MCF 10A (cell line): Measurements from ENCODE around the gene FAM217B. TPM values are rescaled to one million over a fixed set of nuclear protein-coding genes. Genes with fewer than 3 reads are reported as not detected.

Source experiments
- BruUV-seq: library from RNA; stranded (reverse); fragments of 400-500 nt; replicated peaks from 2 replicates; lab custom pipeline; 2021; lab: Mats Ljungman, UMichigan
- CTCF ChIA-PET: fragments of 300-600 bp; sonication (Branson Sonifier 250); formaldehyde crosslinking; extraction: SDS; loops from one replicate; lab custom pipeline; 2021; ENCODE audit warnings: antibody characterized with exemption, inconsistent platforms; lab: Yijun Ruan, JAX
- POLR2A ChIA-PET: fragments of 300-600, 350-650 bp; sonication (Branson Sonifier 250); formaldehyde crosslinking; extraction: SDS; loops from one replicate; lab custom pipeline; 2020; ENCODE audit warnings: antibody characterized with exemption, inconsistent platforms; lab: Yijun Ruan, JAX
- DNase-seq: peaks from one replicate; pipeline ENCODE4 v3.0.0-alpha.2; 2018; ENCODE audit not compliant: unreplicated experiment
- H3K27ac Mint-ChIP-seq: one replicate; pipeline ENCODE4 v1.8.0; 2022; ENCODE audit warnings: mild to moderate bottlenecking, low read depth, mixed read lengths; ENCODE audit not compliant: unreplicated experiment
- H3K27me3 Mint-ChIP-seq: one replicate; pipeline ENCODE4 v1.8.0; 2022; ENCODE audit warnings: mixed read lengths; ENCODE audit not compliant: insufficient read depth, unreplicated experiment
- H3K36me3 Mint-ChIP-seq: one replicate; pipeline ENCODE4 v1.8.0; 2022; ENCODE audit warnings: mild to moderate bottlenecking, moderate library complexity, mixed read lengths; ENCODE audit not compliant: insufficient read depth, unreplicated experiment
- H3K4me1 Mint-ChIP-seq: one replicate; pipeline ENCODE4 v1.8.0; 2022; ENCODE audit warnings: mixed read lengths; ENCODE audit not compliant: insufficient read depth, unreplicated experiment
- H3K4me3 Mint-ChIP-seq: one replicate; pipeline ENCODE4 v1.8.0; 2022; ENCODE audit warnings: mild to moderate bottlenecking, moderate library complexity, mixed read lengths; ENCODE audit not compliant: unreplicated experiment
- H3K9me3 Mint-ChIP-seq: one replicate; pipeline ENCODE4 v1.8.0; 2022; ENCODE audit warnings: mixed read lengths; ENCODE audit not compliant: unreplicated experiment
- intact Hi-C: fragments of 100-400 bp; cut with micrococcal nuclease; formaldehyde crosslinking; loops from 2 replicates; pipeline ENCODE4 v1.14.1; 2022
- total RNA-seq: library from RNA; stranded (reverse); gene quantifications from 2 replicates; pipeline ENCODE4 v1.2.3, GENCODE V29; 2022
- TF ChIP-seq, protein P1 (sequence below): fragments of 200-600 bp; IDR thresholded peaks from one replicate; pipeline ENCODE4 v1.8.0; 2022; ENCODE audit warnings: antibody characterized with exemption, mild to moderate bottlenecking; ENCODE audit not compliant: unreplicated experiment

FAM217B gene
- total RNA-seq, 1 experiment from 2014 or later = 5.6 TPM

DNA sequence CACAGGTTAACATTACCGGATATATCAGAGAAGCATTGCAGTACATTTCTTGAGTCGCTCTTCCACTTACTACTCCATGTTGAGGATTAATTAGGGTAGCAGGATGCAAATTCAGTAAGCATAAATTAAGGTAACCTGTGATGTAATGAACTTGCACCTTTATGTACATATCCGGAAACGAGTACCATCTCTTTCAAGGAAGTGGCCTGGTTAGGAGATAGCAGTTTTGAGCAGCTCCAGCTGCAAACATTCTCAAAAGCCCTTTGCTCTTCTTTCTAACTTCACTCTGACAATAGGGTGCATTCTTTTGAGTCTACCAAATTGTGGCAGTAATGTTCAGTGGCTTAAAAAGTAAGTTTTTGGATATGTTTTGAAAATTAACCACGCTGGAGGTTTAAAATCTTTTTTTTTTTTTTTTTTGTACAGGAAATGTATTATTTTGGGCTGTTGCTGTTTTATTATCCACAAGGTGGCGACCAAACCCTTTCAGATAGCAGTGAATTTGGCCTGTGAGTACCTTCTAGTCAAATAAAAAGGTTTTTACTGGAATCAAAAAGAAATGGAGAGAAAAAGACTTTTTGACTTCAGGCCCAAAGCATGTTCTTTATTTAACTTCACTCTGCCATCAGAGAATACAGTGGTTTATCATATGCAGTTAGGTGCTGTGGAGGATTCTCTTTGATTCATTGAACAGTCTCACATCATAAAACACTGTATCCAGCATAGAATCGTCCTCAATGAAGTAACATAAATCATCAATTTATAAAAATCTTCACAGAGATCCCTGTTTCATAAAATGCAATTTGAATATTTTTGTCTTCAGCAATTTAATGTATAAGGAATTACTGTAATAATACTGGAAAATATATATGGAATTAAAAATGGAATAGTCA, 8.9 kb downstream of the FAM217B start:
- intact Hi-C loops = loop anchor here (1.0 to 5.0 kb wide), 4 partner anchors 101 to 313 kb away; no protein-coding TSS in a partner anchor
- CTCF ChIA-PET = interaction anchor here (0.5 to 22.6 kb wide), 40 partner anchors 9 to 1488 kb away, joined by 3 to 360 read pairs (median 4); partner anchors contain the start of genes CDH26, FAM217B, PPP1R3D and SYCP2
- POLR2A ChIA-PET = interaction anchor here (0.6 to 7.0 kb wide), 4 partner anchors 8 to 1206 kb away, joined by 3 to 45 read pairs (median 8); partner anchors contain the start of genes FAM217B and PPP1R3D
- no peaks in the 10 kb centered on the region for H3K9me3 Mint-ChIP-seq
- no TSS peak for BruUV-seq
- H3K4me1 Mint-ChIP-seq = no peaks in the 10 kb centered on the region
- no peak overlapping the region for H3K4me3 Mint-ChIP-seq
- no peak overlapping the region for H3K27ac Mint-ChIP-seq
- peak; percentile 71 for DNase-seq
- TF ChIP-seq, protein P1, sequence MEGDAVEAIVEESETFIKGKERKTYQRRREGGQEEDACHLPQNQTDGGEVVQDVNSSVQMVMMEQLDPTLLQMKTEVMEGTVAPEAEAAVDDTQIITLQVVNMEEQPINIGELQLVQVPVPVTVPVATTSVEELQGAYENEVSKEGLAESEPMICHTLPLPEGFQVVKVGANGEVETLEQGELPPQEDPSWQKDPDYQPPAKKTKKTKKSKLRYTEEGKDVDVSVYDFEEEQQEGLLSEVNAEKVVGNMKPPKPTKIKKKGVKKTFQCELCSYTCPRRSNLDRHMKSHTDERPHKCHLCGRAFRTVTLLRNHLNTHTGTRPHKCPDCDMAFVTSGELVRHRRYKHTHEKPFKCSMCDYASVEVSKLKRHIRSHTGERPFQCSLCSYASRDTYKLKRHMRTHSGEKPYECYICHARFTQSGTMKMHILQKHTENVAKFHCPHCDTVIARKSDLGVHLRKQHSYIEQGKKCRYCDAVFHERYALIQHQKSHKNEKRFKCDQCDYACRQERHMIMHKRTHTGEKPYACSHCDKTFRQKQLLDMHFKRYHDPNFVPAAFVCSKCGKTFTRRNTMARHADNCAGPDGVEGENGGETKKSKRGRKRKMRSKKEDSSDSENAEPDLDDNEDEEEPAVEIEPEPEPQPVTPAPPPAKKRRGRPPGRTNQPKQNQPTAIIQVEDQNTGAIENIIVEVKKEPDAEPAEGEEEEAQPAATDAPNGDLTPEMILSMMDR = peak; percentile 23
- peaks cover 10% of the 10 kb centered on the region for H3K36me3 Mint-ChIP-seq
- H3K27me3 Mint-ChIP-seq = no peaks in the 10 kb centered on the region

DNA sequence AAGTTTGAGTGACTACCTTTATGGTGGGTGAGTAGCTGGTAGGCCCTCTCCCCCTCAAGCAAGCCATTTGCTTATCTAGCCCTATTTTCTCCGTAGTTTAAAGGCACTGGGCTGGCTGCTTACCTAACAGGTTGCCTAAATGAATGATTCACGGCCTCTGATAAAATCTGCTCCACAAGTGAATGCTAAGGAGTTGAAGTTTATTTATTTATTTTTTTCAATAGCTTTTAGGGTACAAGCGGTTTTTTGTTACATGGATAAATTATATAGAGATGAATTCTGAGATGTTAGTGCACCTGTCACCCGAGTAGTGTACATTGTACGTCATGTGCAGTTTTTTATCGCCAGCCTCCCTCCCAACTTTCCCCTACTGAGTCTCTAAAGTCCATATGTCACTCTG, 9.7 kb downstream of the FAM217B start:
- intact Hi-C loops = loop anchor here (1.0 to 5.0 kb wide), 4 partner anchors 100 to 312 kb away; no protein-coding TSS in a partner anchor
- peaks cover 2% of the 10 kb centered on the region for H3K36me3 Mint-ChIP-seq
- H3K9me3 Mint-ChIP-seq = no peaks in the 10 kb centered on the region
- no peak overlapping the region for H3K27ac Mint-ChIP-seq
- H3K4me1 Mint-ChIP-seq = no peaks in the 10 kb centered on the region
- no peak overlapping the region for H3K4me3 Mint-ChIP-seq
- TF ChIP-seq, protein P1 = no peak
- ChIA-PET CTCF (interaction anchor here (0.6 to 22.6 kb wide), 31 partner anchors 8 to 744 kb away, joined by 3 to 360 read pairs (median 4); partner anchors contain the start of genes CDH26, FAM217B, PPP1R3D and SYCP2), POLR2A (interaction anchor here (1.1 to 7.0 kb wide), 2 partner anchors 9 to 22 kb away, joined by 6 to 45 read pairs; partner anchors contain the start of genes FAM217B and PPP1R3D)
- BruUV-seq = no TSS peak
- DNase-seq = no peak
- no peaks in the 10 kb centered on the region for H3K27me3 Mint-ChIP-seq

DNA sequence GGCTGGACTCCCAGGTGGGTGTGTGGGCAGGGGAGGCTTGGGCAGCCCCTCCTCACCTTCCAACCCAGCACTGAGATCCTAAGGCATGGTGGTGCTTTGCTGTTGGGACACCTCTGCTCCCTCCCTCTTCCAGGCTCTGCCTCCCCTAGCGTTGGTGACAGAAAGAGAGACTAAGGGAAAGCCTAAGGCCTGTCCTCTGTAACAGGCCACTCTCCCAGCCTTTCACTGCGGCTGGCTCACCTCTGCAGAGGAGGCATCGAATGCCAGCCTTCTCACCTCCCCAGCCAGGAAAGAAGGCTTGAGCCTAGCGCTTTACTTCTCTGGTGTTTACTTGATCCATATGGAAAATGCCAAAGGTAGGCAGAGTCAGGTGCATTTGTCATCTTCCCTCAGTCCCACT, 14.5 kb downstream of the FAM217B start:
- no peak overlapping the region for H3K4me3 Mint-ChIP-seq
- no TSS peak for BruUV-seq
- H3K36me3 Mint-ChIP-seq = no peaks in the 10 kb centered on the region
- H3K9me3 Mint-ChIP-seq = no peaks in the 10 kb centered on the region
- H3K27me3 Mint-ChIP-seq = no peaks in the 10 kb centered on the region
- CTCF ChIA-PET = interaction anchor here (0.6 to 22.6 kb wide), 18 partner anchors 9 to 295 kb away, joined by 3 to 360 read pairs (median 4); no protein-coding TSS in a partner anchor
- intact Hi-C loops = no loop called here
- TF ChIP-seq, protein P1 = no peak
- no peaks in the 10 kb centered on the region for H3K4me1 Mint-ChIP-seq
- no peak for DNase-seq
- POLR2A ChIA-PET = interaction anchor here (0.9 to 7.0 kb wide), 5 partner anchors 14 to 86 kb away, joined by 3 to 45 read pairs (median 6); partner anchors contain the start of genes FAM217B and PPP1R3D
- H3K27ac Mint-ChIP-seq = no peak overlapping the region
